Measurements from ENCODE around the gene DLGAP1.

- TF ChIP-seq CTCF (IDR thresholded peaks at IDR 0.05 in 2 of 3, conservative IDR thresholded peaks at IDR 0.05 in 1 of 3; ENCODE audit: borderline replicate concordance in 1 of 3, insufficient read depth in 1 of 3, low read depth in 2 of 3, low read length in 2 of 3) (no peak), YY1 (IDR thresholded peaks at IDR 0.05; ENCODE audit: extremely low read depth, insufficient replicate concordance, low read depth, low read length) (no peak), EZH2 (IDR thresholded peaks at IDR 0.05) (no peak), EZH2phosphoT487 (IDR thresholded peaks at IDR 0.05; ENCODE audit: borderline replicate concordance) (no peak), RAD21 (IDR thresholded peaks at IDR 0.05; ENCODE audit: low read depth) (no peak), POLR2AphosphoS5 (IDR thresholded peaks at IDR 0.05; ENCODE audit: low read depth, low read length) (no peak), SP1 (IDR thresholded peaks at IDR 0.05; ENCODE audit: low read depth) (no peak), ZBTB33 (IDR thresholded peaks at IDR 0.05; ENCODE audit: extremely low read depth, insufficient replicate concordance, low read length) (no peak), POLR2A (IDR thresholded peaks at IDR 0.05; ENCODE audit: borderline replicate concordance, extremely low read depth, insufficient read depth, insufficient read length) (no peak), MAX (IDR thresholded peaks at IDR 0.05) (no peak), CEBPB (IDR thresholded peaks at IDR 0.05; ENCODE audit: low read depth) (no peak), SRF (IDR thresholded peaks at IDR 0.05; ENCODE audit: low read depth) (no peak), TCF7L2 (IDR thresholded peaks at IDR 0.05; ENCODE audit: borderline replicate concordance, extremely low read depth, insufficient read depth, insufficient read length) (no peak)
These were observed 104.1 kb downstream of the DLGAP1 start for GRCh38 chr18:4351005-4351404.

All from HCT116 (cell line).